Skeletal muscle tissue (tissue), 4 donors: ENCODE data around the gene ICAM5. TPM values are rescaled to one million over a fixed set of nuclear protein-coding genes. Genes with fewer than 3 reads are reported as not detected.
"Not testable (repeated sequence)": the region's sequence is repeated elsewhere in the genome, so short reads cannot be mapped to it uniquely, and the experiment has no call there.

ENCODE experiments used
- H3K27ac ChIP-seq: one replicate; pipeline ENCODE4 v1.7.0; 2013; ENCODE audit warnings: mild to moderate bottlenecking, low read depth, low read length, inconsistent platforms
- H3K27me3 ChIP-seq, 3 donors: one replicate each; pipeline ENCODE4 v1.7.0; 2013; ENCODE audit warnings: low read length in 3 of 3; ENCODE audit not compliant: control insufficient read depth in 3 of 3, insufficient read depth in 3 of 3
- H3K36me3 ChIP-seq, 3 donors: one replicate each; pipeline ENCODE4 v1.7.0; 2013; ENCODE audit warnings: low read length in 3 of 3; ENCODE audit not compliant: control insufficient read depth in 3 of 3, insufficient read depth in 3 of 3
- H3K4me1 ChIP-seq, 3 donors: one replicate each; pipeline ENCODE4 v1.7.0; 2013; ENCODE audit warnings: low read length in 3 of 3, mild to moderate bottlenecking in 3 of 3; ENCODE audit not compliant: control insufficient read depth in 3 of 3, insufficient read depth in 3 of 3
- H3K4me3 ChIP-seq, 3 donors: one replicate each; pipeline ENCODE4 v1.7.0; 2013; ENCODE audit warnings: low read length in 3 of 3
- H3K9ac ChIP-seq, 3 donors: one replicate each; pipeline ENCODE4 v1.7.0; 2013; ENCODE audit warnings: low read length in 3 of 3, mild to moderate bottlenecking in 3 of 3, moderate library complexity in 2 of 3, low read depth in 1 of 3
- H3K9me3 ChIP-seq, 3 donors: one replicate each; pipeline ENCODE4 v1.7.0; 2013; ENCODE audit warnings: low read length in 3 of 3; ENCODE audit not compliant: control insufficient read depth in 3 of 3
- total RNA-seq: library from RNA; depleted of rRNA; stranded (reverse); fragments of >200 nt; gene quantifications from one replicate; pipeline ENCODE4 v1.2.3, GENCODE V29; 2014
- donor health status: Osteomylitis.

The ICAM5 gene
- total RNA-seq: not detected

- H3K4me3 ChIP-seq: peak within 1 kb of the TSS; percentile 30 to 64 (median 59)
- H3K27ac ChIP-seq: no peak within 1 kb of the TSS
- peak within 1 kb of the TSS in 2 of 3 donors; percentile 11 to 45 for H3K9ac ChIP-seq
- H3K9me3 ChIP-seq: no peaks in the 10 kb centered on the region
- H3K27me3 ChIP-seq: peaks cover 76 to 87% (median 78%) of the 10 kb centered on the region in 3 donors
- H3K36me3 ChIP-seq: peaks cover 7 to 13% (median 13%) of the 10 kb centered on the region in 3 donors
- peaks cover 42 to 58% (median 53%) of the 10 kb centered on the region in 3 donors for H3K4me1 ChIP-seq
These were observed at the start of gene ICAM5 for GRCh38 chr19:10289836-10290356. Gene ICAM5, plus strand, starts transcription at chr19:10289952. Its CDS starts 92 bp downstream, at chr19:10290044.

GRCh38 chr19:10241826-10242449, 47.8 kb upstream of the ICAM5 start:
- H3K4me3 ChIP-seq, H3K9ac ChIP-seq, H3K36me3 ChIP-seq, H3K27ac ChIP-seq, H3K4me1 ChIP-seq, H3K27me3 ChIP-seq, H3K9me3 ChIP-seq: not testable (repeated sequence)

- Histone ChIP-seq H3K9ac (no peak overlapping the region), H3K27ac (no peak overlapping the region), H3K4me3 (no peak overlapping the region), H3K4me1 (peaks cover 0 to 1% (median 0%) of the 10 kb centered on the region in 3 donors), H3K9me3 (no peaks in the 10 kb centered on the region), H3K27me3 (no peaks in the 10 kb centered on the region), H3K36me3 (no peaks in the 10 kb centered on the region)
These were observed 46.1 kb upstream of the ICAM5 start for GRCh38 chr19:10243606-10244005.

- H3K9me3 ChIP-seq: no peaks in the 10 kb centered on the region
- peak overlapping the region in 1 of 3 donors; percentile 16 for H3K9ac ChIP-seq
- H3K27me3 ChIP-seq: no peaks in the 10 kb centered on the region
- peaks cover 0 to 2% (median 0%) of the 10 kb centered on the region in 3 donors for H3K4me1 ChIP-seq
- H3K4me3 ChIP-seq: no peak overlapping the region
- H3K36me3 ChIP-seq: no peaks in the 10 kb centered on the region
- no peak overlapping the region for H3K27ac ChIP-seq
These were observed 44.4 kb upstream of the ICAM5 start for GRCh38 chr19:10245189-10245939.

DNA sequence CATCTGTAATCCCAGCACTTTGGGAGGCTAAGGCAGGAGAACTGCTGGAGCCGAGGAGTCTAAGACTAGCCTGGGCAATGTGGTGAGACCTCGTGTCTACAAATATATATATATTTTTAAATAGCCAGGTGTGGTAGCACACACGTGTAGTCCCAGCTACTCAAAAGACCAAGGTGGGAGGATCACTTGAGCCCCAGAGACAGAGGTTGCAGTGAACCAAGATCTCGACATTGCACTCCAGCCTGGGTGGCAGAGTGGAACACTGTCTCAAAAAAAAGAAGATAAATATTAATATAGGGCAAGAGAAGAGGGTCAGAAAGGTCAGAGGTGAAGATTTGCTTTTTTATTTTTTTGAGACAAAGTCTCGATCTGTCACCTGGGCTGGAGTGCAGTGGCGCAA, 43.2 kb upstream of the ICAM5 start:
- Histone ChIP-seq H3K9me3 (no peaks in the 10 kb centered on the region), H3K36me3 (no peaks in the 10 kb centered on the region), H3K27me3 (no peaks in the 10 kb centered on the region), H3K4me1 (peaks cover 0 to 4% (median 0%) of the 10 kb centered on the region in 3 donors), H3K9ac (no peak overlapping the region), H3K27ac (no peak overlapping the region), H3K4me3 (no peak overlapping the region)

GRCh38 chr19:10251792-10252694, 37.7 kb upstream of the ICAM5 start, which contains the start of gene MRPL4:
Gene MRPL4, plus strand, starts transcription at chr19:10252214. Its CDS starts 40 bp downstream, at chr19:10252254.
- H3K4me1 ChIP-seq: peaks cover 9 to 16% (median 12%) of the 10 kb centered on the region in 3 donors
- H3K9ac ChIP-seq: peak within 1 kb of the TSS; percentile 95 to 97 (median 95)
- H3K27ac ChIP-seq: peak within 1 kb of the TSS; percentile 69
- H3K9me3 ChIP-seq: no peaks in the 10 kb centered on the region
- peaks cover 20 to 25% (median 21%) of the 10 kb centered on the region in 3 donors for H3K36me3 ChIP-seq
- H3K4me3 ChIP-seq: peak within 1 kb of the TSS; percentile 94 to 99 (median 98)
- H3K27me3 ChIP-seq: no peaks in the 10 kb centered on the region

DNA sequence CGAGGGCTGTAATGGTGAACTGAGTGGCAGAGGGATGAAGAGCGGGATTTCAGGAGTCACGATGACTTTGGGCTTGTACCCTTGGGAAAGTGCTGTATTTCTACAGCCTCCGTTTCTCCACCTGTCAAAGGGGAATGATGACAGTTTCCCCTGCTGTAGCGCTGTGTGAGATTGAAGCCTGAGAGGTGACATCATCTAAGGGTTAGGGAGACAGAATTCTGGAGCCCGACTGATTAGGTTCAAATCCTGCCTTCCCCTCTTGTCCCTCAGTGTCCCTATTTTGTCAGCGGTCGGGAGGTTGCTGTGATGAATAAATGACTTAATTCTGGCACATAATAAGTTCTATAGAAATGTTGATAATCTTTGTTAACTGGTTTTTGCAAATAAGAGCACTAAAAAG, 37.0 kb upstream of the ICAM5 start:
- Histone ChIP-seq H3K4me1 (peaks cover 9 to 16% (median 12%) of the 10 kb centered on the region in 3 donors), H3K27ac (peak overlapping the region; percentile 69), H3K36me3 (peaks cover 26 to 32% (median 27%) of the 10 kb centered on the region in 3 donors), H3K4me3 (peak overlapping the region; percentile 94 to 99 (median 98)), H3K27me3 (no peaks in the 10 kb centered on the region), H3K9me3 (no peaks in the 10 kb centered on the region), H3K9ac (peak overlapping the region; percentile 95 to 97 (median 95))

GRCh38 chr19:10254244-10254643, 35.5 kb upstream of the ICAM5 start:
- Histone ChIP-seq H3K36me3 (peaks cover 36 to 43% (median 39%) of the 10 kb centered on the region in 3 donors), H3K9me3 (no peaks in the 10 kb centered on the region), H3K27me3 (no peaks in the 10 kb centered on the region), H3K9ac (no peak overlapping the region), H3K4me1 (peaks cover 9 to 23% (median 14%) of the 10 kb centered on the region in 3 donors), H3K27ac (no peak overlapping the region), H3K4me3 (no peak overlapping the region)

DNA sequence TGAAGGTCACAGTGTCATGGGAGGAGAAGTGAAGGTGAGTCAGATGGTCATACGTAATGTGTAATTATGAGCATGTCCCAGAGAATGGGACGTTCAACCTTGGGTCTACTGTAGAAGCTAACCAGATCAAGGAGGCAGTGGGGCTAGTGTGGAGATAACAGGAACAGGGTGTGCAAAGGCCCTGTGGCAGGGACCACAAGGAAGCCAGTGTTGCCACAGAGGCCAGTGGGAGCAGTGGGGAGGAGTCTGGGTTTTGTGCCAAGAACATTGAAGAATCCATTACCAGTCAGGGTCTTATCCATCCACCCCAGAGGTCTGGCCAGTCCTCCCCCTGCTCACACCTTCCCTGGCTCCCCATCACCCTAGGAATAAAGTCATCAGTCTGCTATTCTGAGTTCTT, 34.4 kb upstream of the ICAM5 start:
- no peak overlapping the region for H3K27ac ChIP-seq
- H3K9me3 ChIP-seq: no peaks in the 10 kb centered on the region
- H3K36me3 ChIP-seq: peaks cover 36 to 43% (median 41%) of the 10 kb centered on the region in 3 donors
- no peak overlapping the region for H3K9ac ChIP-seq
- H3K27me3 ChIP-seq: no peaks in the 10 kb centered on the region
- peaks cover 9 to 23% (median 12%) of the 10 kb centered on the region in 3 donors for H3K4me1 ChIP-seq
- H3K4me3 ChIP-seq: no peak overlapping the region
